NCI-H526 (cell line): Measurements from ENCODE around the gene SLC16A1.

ENCODE experiments used
- DNase-seq, 2 experiments: peaks; one replicate each; lab custom pipeline; 2025; lab: John Stamatoyannopoulos, UW

The SLC16A1 gene

DNA sequence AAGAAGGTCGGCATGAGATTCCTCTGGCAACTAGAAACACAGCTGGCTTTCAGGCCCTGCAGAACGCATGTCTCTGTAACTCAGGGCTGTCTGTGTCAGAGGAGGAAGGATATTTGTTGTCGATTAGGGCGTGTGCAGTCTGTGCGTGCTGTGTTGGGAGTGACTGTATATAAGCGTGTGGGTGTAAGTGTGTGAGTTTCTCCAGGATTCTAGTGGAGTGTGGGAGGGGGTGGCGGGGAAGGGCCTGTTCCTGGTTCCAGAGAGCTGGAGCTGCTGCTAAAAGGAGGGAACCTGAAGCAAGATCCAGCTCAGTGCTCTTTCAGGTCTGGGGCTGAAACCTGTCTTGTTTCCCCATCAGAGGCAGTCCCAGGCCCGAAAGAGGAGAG lies 74.3 kb downstream of the SLC16A1 start:
- DNase-seq, result no peak

DNA sequence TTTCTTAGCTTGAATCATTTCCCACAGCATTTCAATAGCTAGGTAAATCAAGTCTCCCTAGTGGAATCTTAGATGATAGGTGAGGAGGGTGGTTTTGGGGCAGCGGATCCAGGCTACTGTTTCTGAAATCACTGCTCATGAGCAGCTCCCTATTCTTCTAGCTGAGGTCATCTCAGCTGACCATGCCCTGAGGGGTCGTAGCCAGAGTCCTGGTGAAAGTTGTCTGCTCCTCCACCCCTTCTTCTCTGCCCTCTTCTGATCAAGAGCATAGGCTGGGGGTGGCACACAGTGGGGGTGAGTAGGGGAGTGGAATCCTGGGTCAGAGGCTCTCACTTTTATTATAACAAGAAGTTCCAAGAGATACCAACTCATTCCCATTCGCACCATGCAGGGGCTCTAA lies 76.2 kb downstream of the SLC16A1 start:
- DNase-seq, result no peak

DNA sequence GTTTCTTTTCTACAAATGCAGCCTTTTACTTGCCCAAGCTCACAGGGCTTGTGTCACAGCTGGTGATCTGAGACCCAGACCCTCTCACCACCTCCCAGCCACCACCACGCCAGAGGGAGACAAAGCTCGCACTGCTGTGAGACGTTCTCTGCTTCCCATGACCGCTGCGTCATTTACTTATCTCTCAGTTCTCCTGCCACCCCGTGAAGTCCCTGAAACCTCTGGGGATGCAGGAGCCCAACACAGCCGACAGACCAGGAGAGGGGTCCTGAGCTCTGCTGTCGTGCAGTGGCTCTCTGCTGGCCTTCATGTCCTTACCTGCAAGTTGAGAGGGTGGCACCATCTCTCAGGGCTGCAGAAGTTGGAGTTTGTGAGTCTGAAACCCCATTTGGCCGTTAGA lies 77.7 kb downstream of the SLC16A1 start:
- no peak for DNase-seq

DNA sequence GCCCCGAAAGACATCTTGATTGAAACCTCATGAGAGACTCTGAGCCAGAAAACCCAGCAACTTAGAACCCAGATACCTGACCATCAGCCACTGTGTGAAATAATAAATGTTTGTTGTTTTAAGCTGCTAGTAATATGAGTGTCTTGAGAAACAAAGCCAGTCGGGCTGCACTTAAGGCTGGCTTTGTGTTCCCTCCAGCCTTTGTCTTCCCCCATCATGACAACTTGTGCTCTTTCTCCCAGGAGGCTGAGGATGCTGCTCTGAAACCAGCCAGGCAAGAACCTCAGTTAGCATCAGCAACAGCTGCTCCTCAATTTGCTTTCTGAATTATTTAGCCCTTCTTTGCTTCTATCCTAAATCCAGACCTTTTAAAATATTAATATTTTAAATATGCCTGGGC lies 78.2 kb downstream of the SLC16A1 start:
- DNase-seq, result peak in 1 of 2 experiments; percentile 41

DNA sequence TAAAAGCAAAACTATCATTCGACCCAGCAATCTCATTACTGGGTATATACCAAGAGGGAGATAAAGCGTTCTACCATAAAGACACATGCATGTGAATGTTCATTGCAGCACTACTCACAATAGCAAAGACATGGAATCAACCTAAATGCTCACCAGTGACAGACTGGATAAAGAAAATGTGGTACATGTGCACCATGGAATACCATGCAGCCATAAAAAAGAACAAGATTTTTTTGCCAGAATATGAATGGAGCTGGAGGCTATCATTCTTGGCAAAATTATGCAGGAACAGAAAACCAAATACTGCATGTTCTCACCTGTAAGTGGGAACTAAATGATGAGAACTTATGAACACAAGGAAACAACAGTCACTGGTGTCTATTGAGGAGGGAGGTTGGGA lies 79.7 kb downstream of the SLC16A1 start:
- DNase-seq, result no peak

DNA sequence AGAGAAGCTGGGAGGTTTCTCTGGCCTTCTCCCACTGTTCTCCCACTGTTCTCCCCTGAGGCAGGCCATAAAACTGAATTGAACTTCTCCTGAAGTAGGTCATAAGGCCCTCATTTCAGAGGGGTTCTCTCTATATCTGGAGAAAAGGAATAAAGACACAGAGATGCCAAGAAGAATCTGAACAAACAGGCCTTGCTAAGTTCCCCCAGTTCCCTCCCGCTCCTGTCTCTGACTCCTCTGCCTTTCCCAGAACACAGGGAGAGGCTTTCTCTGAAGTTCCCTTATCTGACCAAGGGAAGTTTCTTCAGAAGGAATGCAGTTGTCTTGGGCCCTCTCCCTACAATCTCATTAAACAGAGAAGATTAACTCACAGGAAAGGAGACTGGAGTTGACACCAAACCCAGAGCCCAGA lies 83.4 kb downstream of the SLC16A1 start:
- no peak for DNase-seq

DNA sequence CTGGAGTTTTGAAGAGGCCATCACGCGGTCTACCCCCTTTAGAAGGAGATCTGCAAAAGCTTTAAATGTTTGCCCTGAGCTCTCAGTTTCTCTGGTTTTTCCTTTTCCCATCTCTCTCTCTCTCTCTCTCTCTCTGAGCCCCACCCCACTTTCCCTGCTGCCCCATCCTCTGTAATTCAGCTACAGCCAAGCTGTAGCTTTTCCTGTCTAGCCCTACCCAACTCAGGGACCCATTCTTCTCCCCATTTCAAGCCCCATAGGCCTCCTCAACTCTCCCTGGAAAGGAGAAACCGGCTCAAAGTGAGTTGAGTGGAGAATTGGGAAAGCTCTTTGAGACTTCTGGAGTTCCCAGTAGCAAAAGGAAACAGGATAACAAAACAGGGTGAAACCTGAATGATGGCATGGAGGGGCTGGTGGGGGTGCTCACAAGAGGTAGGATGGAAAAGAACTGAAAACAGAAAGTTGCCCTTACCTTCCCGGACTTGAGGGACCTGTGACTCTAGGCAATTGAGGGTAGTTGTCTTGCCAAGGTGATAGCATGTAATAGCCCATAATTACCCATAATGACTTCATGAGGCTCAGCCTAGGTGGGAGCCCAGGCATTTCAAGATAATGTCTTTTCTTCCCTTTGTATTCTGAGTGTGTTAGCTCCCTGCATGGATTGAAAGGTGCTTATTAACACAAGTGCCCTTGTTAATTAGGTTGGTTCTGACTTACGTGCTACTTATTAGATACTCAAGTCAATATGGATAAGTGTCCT lies 84.9 kb downstream of the SLC16A1 start:
- no peak for DNase-seq

DNA sequence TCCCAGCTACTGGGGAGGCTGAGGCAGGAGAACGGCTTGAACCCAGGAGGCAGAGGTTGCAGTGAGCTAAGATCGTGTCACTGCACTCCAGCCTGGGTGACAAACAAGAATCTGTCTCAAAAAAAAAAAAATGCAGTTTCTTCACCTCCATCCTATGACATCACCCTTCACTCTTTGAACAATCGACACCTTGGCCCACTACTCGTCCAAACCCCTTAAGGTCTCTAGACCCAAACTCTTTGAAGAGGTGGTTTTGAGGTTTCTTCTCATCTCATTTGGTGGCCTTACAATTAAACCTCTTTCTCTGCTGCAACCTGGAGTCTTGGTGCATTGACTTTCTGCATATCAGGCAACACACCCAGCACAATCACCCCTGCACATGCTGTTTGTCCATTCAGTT lies 86.1 kb downstream of the SLC16A1 start:
- DNase-seq, result no peak

DNA sequence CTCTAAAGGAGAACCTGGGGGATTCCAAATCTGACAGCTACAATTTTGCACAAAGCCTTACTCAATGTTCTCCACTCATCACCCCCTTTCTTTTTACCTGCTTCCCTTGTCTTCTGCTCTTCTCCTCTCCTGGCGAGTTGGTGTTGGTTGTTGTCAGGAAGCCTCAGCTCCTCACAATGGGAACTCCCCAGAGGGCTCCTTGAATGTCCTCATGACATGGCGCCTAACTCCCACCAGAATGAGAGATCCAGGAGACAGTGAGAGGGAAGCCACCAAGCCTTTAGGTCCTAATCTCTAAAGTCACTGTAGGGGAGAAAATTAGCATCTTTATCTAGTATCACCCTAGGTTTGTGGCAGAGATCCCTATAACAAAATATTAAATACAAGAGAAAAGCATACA lies 87.8 kb downstream of the SLC16A1 start:
- no peak for DNase-seq

DNA sequence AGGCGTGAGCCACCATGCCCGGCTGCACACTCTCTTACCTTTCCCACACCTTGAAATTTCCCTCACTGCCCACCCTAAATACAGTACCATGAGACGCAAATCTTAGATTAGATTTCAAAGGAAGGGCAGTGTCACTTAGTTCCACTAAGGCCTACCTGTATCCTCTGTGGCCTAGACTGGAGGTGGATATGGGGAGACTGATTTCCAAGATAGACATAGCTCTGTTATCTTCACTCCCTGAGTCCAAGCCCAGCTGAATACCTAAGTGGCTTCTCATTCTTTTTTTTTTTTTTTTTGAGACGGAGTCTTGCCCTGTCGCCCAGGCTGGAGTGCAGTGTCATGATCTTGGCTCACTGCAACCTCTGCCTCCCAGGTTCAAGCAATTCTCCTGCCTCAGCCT lies 89.0 kb downstream of the SLC16A1 start:
- DNase-seq, result no peak

DNA sequence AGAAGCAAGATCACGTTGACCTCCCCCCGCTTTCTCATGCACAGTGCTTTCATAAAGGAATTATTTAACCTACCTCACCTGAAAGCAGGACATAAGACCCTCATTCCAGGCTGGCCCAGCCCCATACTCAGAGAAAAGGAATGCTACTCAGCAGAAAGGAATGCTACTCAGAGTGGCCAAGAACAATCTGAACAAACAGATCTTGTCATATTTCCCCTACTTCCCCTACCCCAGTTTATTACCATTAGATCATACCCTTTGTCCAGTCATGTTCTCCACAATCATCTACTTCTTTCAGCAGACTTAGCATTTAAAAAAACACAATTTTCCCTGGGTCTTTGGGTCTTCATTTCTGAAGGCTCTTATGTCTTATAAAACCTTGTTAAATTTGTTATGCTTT lies 89.8 kb downstream of the SLC16A1 start:
- no peak for DNase-seq

DNA sequence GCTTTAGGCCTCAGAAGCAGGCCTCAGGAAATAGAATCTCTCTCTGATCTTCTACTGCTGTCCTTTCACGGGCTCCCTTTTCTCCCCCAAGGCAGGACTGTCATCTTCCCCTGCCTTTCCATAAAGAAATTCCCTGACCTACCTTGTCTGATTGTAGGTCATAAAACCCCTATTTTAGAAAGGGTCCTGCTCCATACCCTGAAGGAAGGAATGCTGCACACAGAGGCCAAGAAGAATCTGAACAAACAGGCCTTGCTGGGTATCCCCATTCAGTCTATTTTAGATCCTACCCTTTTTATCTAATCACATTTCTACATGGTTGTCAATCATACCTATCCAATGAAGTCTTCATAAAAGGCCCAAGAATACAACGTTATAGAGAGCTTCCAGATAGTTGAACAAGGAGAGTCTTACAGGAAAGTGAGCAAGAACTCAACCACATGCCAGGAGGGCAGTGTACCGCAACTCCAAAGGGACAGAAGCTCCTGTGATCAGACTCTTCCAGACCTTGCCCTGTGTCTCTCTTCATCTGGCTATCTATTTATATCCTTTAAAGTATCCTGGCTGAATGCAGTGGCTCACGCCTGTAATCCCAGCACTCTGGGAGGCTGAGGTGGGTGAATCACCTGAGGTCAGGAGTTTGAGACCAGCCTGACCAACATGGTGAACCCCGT lies 93.1 kb downstream of the SLC16A1 start:
- no peak for DNase-seq
